ENCODE results near the gene CCNE1.
"Not testable (repeated sequence)": the region's sequence is repeated elsewhere in the genome, so short reads cannot be mapped to it uniquely, and the experiment has no call there.

Gene CCNE1

GRCh38 chr19:29789007-29789406 lies 22.8 kb upstream of the CCNE1 start:
- no peak for DNase-seq

- DNase-seq = no peak
Measured at GRCh38 chr19:29793116-29793727, 18.6 kb upstream of the CCNE1 start.

- not testable (repeated sequence) for DNase-seq
Measured at GRCh38 chr19:29794490-29794889, 17.3 kb upstream of the CCNE1 start.

DNA sequence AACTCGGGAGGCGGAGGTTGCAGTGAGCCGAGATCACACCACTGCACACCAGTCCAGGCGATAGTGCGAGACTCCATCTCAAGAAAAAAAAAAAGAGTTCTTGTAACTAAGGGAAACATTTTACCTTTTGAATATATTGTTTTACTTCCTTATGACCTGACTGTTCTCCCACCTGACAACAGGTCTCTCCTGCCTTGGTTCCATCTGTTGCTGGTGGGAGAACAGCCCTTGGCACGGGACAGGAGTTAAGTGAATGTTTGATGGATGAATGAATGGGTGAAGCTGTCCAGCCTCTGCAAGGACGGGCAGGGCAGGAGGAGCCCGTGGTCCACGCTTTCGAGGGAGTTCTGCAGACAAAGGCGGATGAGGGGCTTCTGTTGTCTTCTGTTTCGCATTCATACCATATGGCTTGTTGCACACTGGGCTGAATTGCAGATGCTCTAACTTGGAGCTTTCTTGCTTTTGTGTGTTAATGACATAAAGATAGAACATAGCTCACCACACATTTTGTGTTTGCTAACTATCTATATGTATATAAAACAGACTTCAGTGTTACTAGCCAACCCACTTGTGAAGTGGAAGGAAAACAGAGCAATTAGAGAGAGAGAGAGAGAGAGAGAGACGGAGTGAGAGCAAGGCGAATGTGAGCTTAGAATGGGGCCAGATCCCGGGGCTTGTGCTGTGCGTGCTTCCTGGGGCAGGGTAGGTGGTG lies 16.2 kb upstream of the CCNE1 start:
- no peak for DNase-seq

GRCh38 chr19:29796173-29796573 lies 15.6 kb upstream of the CCNE1 start:
- DNase-seq = no peak

DNA sequence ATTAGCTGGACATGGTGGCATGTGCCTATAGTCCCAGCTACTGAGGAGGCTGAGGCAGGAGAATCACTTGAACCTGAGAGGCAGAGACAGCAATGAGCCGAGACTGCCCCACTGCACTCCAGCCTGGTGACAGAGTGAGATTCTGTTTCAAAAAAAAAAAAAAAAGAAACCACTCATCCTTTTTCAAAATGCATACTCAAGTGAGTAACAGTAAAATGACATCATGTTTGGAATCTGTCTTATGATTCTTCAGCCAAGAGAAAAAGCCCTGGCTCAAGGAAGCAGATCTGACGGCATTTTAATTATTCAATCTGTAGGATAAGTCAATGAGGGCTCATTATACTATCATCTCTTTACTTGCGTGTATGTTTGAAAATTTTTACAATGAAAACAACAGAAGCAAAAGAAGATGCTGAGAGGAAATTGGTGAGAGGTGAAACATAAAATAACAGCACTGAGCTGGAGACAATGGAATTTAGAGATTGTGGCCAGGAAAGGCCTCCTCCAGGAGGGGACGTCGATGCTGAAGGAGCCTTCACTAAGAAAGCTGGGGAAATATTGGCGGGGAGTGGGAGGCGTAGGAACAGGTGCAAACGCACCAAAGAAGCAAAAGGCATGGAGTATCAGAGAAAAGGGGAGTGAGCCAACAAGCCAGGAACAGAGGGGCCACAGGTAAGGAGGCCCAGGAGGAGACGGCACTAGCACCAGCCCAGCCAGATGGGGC lies 12.9 kb upstream of the CCNE1 start:
- DNase-seq = no peak

DNA sequence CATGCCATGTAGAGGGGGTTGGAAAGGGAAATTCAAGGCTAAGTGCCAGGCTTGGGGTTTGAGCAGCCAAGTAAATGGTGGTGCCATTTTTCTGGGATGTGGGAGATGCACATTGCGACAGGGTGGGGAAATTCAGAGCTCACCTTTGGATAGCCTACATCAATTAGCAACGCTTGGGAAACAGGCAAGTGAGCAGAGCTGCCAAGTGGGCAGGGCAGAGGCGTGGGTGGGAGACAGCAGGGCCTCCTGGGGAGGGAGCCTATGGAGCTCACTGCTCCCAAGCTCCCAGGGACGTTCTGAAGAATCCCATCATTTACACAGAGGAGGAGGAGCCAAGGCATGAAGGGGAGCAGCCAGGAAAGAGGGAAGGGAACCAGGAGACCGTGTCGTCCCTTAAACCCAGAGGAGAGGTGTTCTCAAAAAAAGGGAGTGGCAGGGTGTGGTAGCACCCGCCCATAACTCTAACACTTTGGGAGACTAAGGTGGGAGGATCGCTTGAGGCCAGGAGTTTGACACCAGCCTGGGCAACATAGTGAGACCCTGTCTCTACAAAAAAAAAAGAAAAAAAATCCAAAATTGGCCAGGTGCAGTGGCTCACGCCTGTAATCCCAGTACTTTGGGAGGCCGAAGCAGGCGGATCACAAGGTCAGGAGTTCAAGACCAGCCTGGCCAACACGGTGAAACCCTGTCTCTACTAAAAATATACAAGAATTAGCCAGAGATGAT lies 11.5 kb upstream of the CCNE1 start:
- DNase-seq = no peak

DNA sequence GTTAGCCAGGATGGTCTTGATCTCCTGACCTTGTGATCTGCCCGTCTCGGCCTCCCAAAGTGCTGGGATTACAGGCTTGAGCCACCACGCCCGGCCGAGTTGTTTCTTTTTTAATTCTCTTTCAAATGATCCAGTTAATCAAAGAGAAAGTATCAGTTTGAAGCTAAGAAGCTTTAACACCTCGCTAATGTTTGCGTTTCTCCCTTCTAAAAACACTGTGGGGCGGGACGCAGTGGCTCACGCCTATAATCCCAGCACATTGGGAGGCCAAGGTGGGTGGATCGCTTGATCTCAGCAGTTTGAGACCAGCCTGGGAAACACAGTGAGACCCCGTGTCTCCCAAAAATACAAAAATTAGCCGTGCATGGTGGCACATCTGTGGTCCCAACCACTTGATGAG lies 7.8 kb upstream of the CCNE1 start:
- not testable (repeated sequence) for DNase-seq

GRCh38 chr19:29804493-29804892 lies 7.3 kb upstream of the CCNE1 start:
- no peak for DNase-seq

DNA sequence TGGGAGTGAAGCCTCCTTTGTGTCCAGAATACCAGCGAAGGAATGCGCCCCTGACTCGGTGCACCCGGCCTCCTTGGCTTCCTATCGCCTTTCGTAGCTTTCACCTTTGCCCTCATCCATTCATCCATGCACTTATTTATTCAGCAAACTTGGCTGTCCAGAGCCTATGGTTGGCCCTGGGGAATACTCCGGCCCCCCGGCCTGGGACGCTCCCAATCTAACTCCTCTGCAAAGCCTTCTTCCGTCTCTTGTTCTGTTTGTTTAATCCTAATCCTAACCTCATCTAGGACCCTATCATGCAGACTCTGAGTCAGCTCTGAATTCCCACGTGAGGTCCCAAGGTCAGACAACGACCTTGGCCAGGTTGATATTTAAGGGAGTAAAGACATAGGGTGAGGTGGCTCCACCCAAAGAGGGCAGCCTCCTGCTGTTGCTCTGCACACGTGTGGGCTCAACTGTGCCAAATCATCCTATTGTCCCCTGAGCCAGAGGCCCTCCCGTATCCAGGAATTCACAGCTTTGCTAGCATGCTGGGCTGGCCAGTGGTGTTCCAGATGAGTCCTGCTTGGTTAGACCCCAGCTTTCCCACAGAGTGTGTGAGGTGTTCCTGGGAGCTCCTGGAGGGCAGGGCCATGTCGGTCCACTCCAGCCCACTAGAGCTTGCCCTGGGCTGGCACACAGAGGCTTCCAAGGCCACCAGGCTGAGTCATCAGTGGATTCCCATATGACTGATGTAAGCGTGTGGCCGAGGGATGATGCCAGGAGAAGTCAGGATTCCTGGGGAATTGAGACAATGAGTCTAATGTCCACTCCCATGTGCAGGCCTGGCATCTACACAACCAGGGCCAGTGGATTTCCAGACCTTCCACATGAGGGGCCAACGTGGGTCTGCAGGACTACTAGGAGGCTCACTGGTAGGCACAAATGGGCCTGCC lies 6.5 kb upstream of the CCNE1 start:
- DNase-seq = no peak

- no peak for DNase-seq
Measured at GRCh38 chr19:29806098-29806866, 5.5 kb upstream of the CCNE1 start.

GRCh38 chr19:29807178-29807577 lies 4.6 kb upstream of the CCNE1 start:
- no peak for DNase-seq

DNA sequence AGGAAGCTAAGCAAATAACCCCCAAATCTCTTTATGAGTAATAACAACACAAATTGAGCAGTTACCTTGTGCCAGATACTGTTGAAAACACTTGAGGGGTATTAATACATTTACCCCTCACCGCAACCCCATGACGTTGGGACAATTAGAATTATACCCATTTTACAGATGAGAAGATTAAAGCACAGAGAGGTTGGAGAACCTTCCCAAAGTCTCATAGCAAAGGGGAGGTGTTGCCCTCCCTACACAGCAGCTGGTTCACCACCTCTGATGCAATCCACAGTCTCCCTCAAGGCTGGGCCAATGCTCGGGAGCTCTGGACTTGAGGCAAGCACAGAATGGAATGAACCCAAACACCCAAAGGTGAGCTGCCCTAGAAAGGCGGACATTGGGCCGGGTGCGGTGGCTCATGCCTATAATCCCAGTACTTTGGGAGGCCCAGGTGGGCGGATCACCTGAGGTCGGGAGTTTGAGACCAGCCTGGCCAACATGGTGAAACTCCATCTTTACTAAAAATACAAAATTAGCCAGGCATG lies 3.9 kb upstream of the CCNE1 start:
- no peak for DNase-seq

DNA sequence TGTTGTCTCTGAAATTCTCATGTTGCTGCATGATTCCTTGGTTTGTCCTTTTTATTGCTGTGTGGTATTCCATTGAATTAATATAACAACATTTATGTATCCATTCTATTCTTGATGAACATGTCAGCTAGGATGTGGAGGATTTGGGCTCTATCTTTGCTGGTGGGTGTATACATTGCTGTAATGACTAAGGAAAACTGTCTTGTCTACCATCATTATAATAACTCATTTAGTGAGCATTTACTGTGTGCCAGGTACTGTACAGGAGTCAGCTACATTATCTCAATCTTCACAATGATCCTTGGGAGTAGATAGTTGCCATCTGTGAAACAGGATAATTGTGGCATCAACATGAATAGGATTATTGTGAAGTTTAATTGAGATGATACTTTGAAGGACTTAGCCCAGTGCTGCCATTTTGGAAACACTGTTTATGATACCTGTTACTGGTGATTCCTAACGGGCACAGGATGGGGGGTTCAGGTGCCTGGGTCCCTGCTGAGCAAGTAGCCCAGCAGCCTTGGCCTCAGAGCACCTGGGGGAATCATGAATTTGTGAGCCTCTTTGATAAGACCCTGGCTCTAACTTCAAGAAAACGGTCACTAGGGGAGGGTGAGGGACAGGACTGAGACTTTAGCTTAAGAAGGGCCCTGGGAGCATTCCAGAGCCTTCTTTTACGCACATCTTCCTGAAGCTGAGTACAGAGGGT lies 1.8 kb upstream of the CCNE1 start:
- no peak for DNase-seq

DNA sequence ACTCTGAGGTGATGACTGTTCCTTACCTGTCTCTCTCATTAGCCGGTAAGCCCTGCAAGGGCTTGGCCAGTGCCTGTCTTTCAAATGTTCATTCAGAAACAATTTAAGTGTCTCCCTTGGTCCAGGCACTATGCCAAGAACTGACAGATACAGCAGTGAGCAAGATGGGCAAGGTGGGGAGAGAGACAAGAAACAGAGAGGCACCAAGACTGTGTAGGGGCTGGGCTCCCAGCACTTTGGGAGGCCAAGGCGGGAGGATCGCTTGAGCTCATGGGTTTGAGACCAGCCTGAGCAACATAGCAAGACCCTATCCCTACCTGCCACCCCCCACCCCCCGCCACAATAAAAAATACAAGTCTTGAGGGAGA lies 1.3 kb upstream of the CCNE1 start:
- DNase-seq = no peak

GRCh38 chr19:29812080-29812880 lies 489 bp downstream of the CCNE1 start:
- DNase-seq = peak in 1 of 2 donors; percentile 15

GRCh38 chr19:29812881-29813275 lies 1.1 kb downstream of the CCNE1 start:
- DNase-seq = no peak

- no peak for DNase-seq
Measured at GRCh38 chr19:29813642-29814041, 1.9 kb downstream of the CCNE1 start.

GRCh38 chr19:29815231-29815630 lies 3.4 kb downstream of the CCNE1 start:
- DNase-seq = no peak

- no peak for DNase-seq
Measured at GRCh38 chr19:29817316-29817715, 5.5 kb downstream of the CCNE1 start.
